ENCODE measurements around the gene LYZ.

DNA sequence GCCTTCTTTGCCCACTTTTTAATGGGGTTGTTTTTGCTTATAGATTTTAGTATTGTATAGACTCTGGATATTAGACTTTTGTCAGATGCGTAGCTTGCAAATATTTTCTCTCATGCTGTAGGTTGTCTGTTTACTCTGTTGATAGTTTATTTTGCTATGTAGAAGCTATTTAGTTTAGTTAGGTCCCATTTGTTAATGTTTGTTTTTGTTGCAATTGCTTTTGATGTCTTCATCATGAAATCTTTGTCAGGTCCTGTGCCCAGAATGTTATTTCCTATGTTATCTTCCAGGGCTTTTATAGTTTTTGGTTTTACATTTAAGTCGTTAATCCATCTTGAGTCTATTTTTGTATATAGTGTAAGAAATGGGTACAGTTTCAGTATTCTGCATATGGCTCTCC lies 30.0 kb upstream of the LYZ start:
- TF ChIP-seq POLR2A (IDR thresholded peaks at IDR 0.05; ENCODE audit: low read depth, low read length) (no peak), TAF1 (IDR thresholded peaks at IDR 0.05; ENCODE audit: low read depth, low read length) (no peak), POLR2AphosphoS5 (IDR thresholded peaks at IDR 0.05; ENCODE audit: low read depth, low read length) (no peak), POU2F2 (IDR thresholded peaks at IDR 0.05; ENCODE audit: low read depth, low read length) (no peak), SPI1 (IDR thresholded peaks at IDR 0.05; ENCODE audit: low read depth, low read length) (no peak), PAX5 (IDR thresholded peaks at IDR 0.05; ENCODE audit: insufficient read depth, low read length, severe bottlenecking) (no peak)

Measured in GM12891 (cell line).